Mesenchymal stem cell (in vitro differentiated cells and primary cell): ENCODE measurements around the gene STXBP1.

Source experiments
- DNase-seq: peaks from one replicate; pipeline ENCODE4 v3.0.0-alpha.2; 2013
- H2AFZ ChIP-seq: one replicate; pipeline ENCODE4 v1.6.1; 2013; ENCODE audit warnings: low read depth, mild to moderate bottlenecking, control low read depth, inconsistent platforms, low read length, moderate library complexity
- H2AK5ac ChIP-seq: 2 replicates; pipeline ENCODE4 v1.6.1; 2013; ENCODE audit warnings: low read length, moderate library complexity, mild to moderate bottlenecking, inconsistent platforms; ENCODE audit not compliant: severe bottlenecking
- H2BK120ac ChIP-seq: one replicate; pipeline ENCODE4 v1.6.1; 2013; ENCODE audit warnings: low read depth, mild to moderate bottlenecking, inconsistent platforms, low read length, moderate library complexity
- H2BK12ac ChIP-seq, 2 experiments: one replicate each; pipeline ENCODE4 v1.6.1; 2013; ENCODE audit warnings: inconsistent platforms in 2 of 2, low read length in 2 of 2, mild to moderate bottlenecking in 2 of 2, moderate library complexity in 2 of 2, control low read depth in 1 of 2
- H2BK15ac ChIP-seq: one replicate; pipeline ENCODE4 v1.6.1; 2013; ENCODE audit warnings: mild to moderate bottlenecking, low read depth, inconsistent platforms; ENCODE audit not compliant: poor library complexity, severe bottlenecking
- H2BK5ac ChIP-seq: 2 replicates; pipeline ENCODE4 v1.6.1; 2013; ENCODE audit warnings: low read depth, mild to moderate bottlenecking, low read length, control low read depth, inconsistent platforms; ENCODE audit not compliant: poor library complexity, severe bottlenecking
- H3K14ac ChIP-seq, 2 experiments: one replicate each; pipeline ENCODE4 v1.6.1; 2013; ENCODE audit warnings: inconsistent platforms in 2 of 2, low read length in 2 of 2, control low read depth in 1 of 2, mild to moderate bottlenecking in 1 of 2, moderate library complexity in 1 of 2
- H3K18ac ChIP-seq, 2 experiments: one replicate each; pipeline ENCODE4 v1.6.1; 2013; ENCODE audit warnings: inconsistent platforms in 2 of 2, low read length in 2 of 2, control low read depth in 1 of 2, low read depth in 1 of 2, mild to moderate bottlenecking in 1 of 2
- H3K23ac ChIP-seq, 2 experiments: one replicate each; pipeline ENCODE4 v1.6.1; 2013; ENCODE audit warnings: inconsistent platforms in 2 of 2, low read length in 2 of 2, mild to moderate bottlenecking in 2 of 2, moderate library complexity in 2 of 2, control low read depth in 1 of 2
- H3K27ac ChIP-seq: 2 replicates; pipeline ENCODE4 v1.5.1; 2013; ENCODE audit warnings: mild to moderate bottlenecking, moderate library complexity, low read length, control low read depth, inconsistent platforms; ENCODE audit not compliant: poor library complexity, severe bottlenecking
- H3K27me3 ChIP-seq, 2 experiments: 2 replicates each; pipeline versions ENCODE4 v1.6.1 to v1.7.0; 2013; ENCODE audit warnings: low read length in 2 of 2, mild to moderate bottlenecking in 2 of 2, moderate library complexity in 2 of 2, control low read depth in 1 of 2, inconsistent platforms in 1 of 2; ENCODE audit not compliant: control insufficient read depth in 1 of 2, insufficient read depth in 1 of 2
- H3K36me3 ChIP-seq, 2 experiments: 2 replicates each; pipeline versions ENCODE4 v1.6.1 to v1.7.0; 2013; ENCODE audit warnings: low read length in 2 of 2, control low read depth in 1 of 2, inconsistent platforms in 1 of 2, low read depth in 1 of 2, mild to moderate bottlenecking in 1 of 2; ENCODE audit not compliant: insufficient read depth in 2 of 2, control insufficient read depth in 1 of 2
- H3K4ac ChIP-seq, 2 experiments: one replicate each; pipeline ENCODE4 v1.6.1; 2013; ENCODE audit warnings: inconsistent platforms in 2 of 2, low read length in 2 of 2, mild to moderate bottlenecking in 2 of 2, moderate library complexity in 2 of 2, control low read depth in 1 of 2, low read depth in 1 of 2
- H3K4me1 ChIP-seq: 2 replicates; pipeline ENCODE4 v1.6.1; 2013; ENCODE audit warnings: low read depth, low read length, control low read depth; ENCODE audit not compliant: control insufficient read depth, insufficient read depth
- H3K4me2 ChIP-seq: 2 replicates; pipeline ENCODE4 v1.6.1; 2013; ENCODE audit warnings: low read length, mild to moderate bottlenecking, inconsistent platforms; ENCODE audit not compliant: poor library complexity, severe bottlenecking
- H3K4me3 ChIP-seq, 2 experiments: 2 replicates each; pipeline versions ENCODE4 v1.5.1 to v1.7.0; 2013; ENCODE audit warnings: low read length in 2 of 2, mild to moderate bottlenecking in 2 of 2, control low read depth in 1 of 2, low read depth in 1 of 2; ENCODE audit not compliant: insufficient read depth in 1 of 2
- H3K79me1 ChIP-seq: replicated peaks from 2 replicates; pipeline ENCODE4 v1.6.1; 2013; ENCODE audit warnings: mild to moderate bottlenecking, control low read depth, low read length, inconsistent platforms; ENCODE audit not compliant: poor library complexity, severe bottlenecking
- H3K9ac ChIP-seq: 2 replicates; pipeline ENCODE4 v1.7.0; 2013; ENCODE audit warnings: mild to moderate bottlenecking, low read length, moderate library complexity
- H3K9me3 ChIP-seq: 2 replicates; pipeline ENCODE4 v1.7.0; 2013; ENCODE audit warnings: mild to moderate bottlenecking, low read length; ENCODE audit not compliant: control insufficient read depth
- H4K8ac ChIP-seq: one replicate; pipeline ENCODE4 v1.6.1; 2013; ENCODE audit warnings: inconsistent platforms, mild to moderate bottlenecking, low read length, moderate library complexity
- H4K91ac ChIP-seq: one replicate; pipeline ENCODE4 v1.6.1; 2013; ENCODE audit warnings: mild to moderate bottlenecking, low read length, inconsistent platforms
- WGBS: methylation state at CpG from one replicate; pipeline ENCODE4 v1.1.7; 2013; ENCODE audit warnings: mixed read lengths; 5-methylcytosine and 5-hydroxymethylcytosine counted together

The STXBP1 gene

DNA sequence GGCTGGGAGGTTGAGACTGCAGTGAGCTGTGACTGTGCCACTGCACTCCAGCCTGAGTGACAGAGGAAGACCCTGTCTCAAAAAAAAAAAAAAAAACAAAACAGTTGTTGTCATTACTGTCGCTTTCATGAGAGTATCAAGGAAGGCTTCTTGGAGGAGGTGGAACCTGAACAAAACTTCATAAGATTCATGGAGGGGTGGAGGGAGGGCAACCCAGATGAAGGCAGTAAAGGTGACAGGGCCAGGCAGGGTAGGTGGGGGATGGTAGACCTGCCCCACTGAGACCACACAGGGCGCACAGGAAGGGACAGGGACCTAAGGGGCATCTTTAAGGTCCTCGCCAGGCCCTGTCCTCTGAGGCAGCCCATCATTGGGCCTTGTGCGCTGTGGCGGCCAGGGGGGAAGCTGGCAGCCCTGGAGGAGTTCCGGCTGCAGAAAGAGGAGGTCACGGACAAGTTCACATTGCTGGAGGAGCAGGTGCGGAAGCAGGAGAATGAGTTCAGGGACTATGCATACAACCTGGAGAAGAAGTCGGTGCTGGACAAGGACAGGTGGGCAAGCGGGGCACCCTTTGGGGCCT, 98.2 kb downstream of the STXBP1 start:
- no peak overlapping the region for H4K8ac ChIP-seq
- no peak overlapping the region for H3K23ac ChIP-seq
- H3K9me3 ChIP-seq, result no peaks in the 10 kb centered on the region
- no peak overlapping the region for H3K4me3 ChIP-seq
- H2BK12ac ChIP-seq, result no peak overlapping the region
- no peak overlapping the region for H2BK5ac ChIP-seq
- H3K4ac ChIP-seq, result no peak overlapping the region
- H2AFZ ChIP-seq, result no peak overlapping the region
- H3K18ac ChIP-seq, result no peak overlapping the region
- H3K27me3 ChIP-seq, result peaks cover 0 to 4% of the 10 kb centered on the region in 2 experiments
- no peak overlapping the region for H3K4me2 ChIP-seq
- H2AK5ac ChIP-seq, result no peak overlapping the region
- no peak overlapping the region for H4K91ac ChIP-seq
- no peak for DNase-seq
- H3K27ac ChIP-seq, result no peak overlapping the region
- H2BK120ac ChIP-seq, result no peak overlapping the region
- H3K9ac ChIP-seq, result no peak overlapping the region
- H3K14ac ChIP-seq, result no peak overlapping the region
- peaks cover 20% of the 10 kb centered on the region for H3K79me1 ChIP-seq
- peaks cover 55% of the 10 kb centered on the region for H3K4me1 ChIP-seq
- H2BK15ac ChIP-seq, result no peak overlapping the region
- H3K36me3 ChIP-seq, result peaks cover 0 to 18% of the 10 kb centered on the region in 2 experiments
- 98% methylated on average over 10 of the region's 10 CpGs for WGBS

DNA sequence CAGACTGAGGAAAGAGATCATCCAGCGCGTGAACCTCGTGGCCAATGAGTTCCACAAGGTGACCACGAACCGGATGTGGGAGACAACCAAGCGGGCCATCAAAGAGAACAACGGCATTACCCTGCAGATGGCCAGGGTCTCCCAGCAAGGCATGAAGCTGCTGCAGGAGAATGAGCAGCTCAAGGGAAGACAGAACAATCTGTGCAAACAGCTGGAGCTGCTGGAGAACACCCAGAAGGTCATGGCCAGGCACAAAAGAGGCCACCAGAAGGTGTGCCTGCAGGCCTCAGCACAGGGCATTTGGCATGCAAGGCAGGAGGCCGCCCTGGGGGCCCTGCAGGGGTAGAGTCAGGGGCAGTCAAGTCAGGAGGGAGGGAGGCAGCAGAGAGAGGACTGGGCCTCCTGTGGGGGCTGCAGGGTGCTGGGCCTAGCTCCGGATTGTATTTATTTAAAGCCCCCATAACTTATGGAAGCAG, 99.2 kb downstream of the STXBP1 start:
- H2AK5ac ChIP-seq, result no peak overlapping the region
- no peaks in the 10 kb centered on the region for H3K9me3 ChIP-seq
- H3K79me1 ChIP-seq, result peaks cover 20% of the 10 kb centered on the region
- H2BK5ac ChIP-seq, result no peak overlapping the region
- peak overlapping the region; percentile 24 for H3K27ac ChIP-seq
- no peak overlapping the region for H4K8ac ChIP-seq
- no peak overlapping the region for H2BK120ac ChIP-seq
- no peak overlapping the region for H3K9ac ChIP-seq
- peaks cover 0 to 18% of the 10 kb centered on the region in 2 experiments for H3K36me3 ChIP-seq
- no peak overlapping the region for H2BK12ac ChIP-seq
- WGBS, result 78% methylated on average over 9 of the region's 9 CpGs
- no peak overlapping the region for H3K18ac ChIP-seq
- H3K14ac ChIP-seq, result no peak overlapping the region
- peak overlapping the region; percentile 7 for H3K4me2 ChIP-seq
- no peak overlapping the region for H2BK15ac ChIP-seq
- no peak for DNase-seq
- H3K4me3 ChIP-seq, result no peak overlapping the region
- peaks cover 0 to 4% of the 10 kb centered on the region in 2 experiments for H3K27me3 ChIP-seq
- H3K4me1 ChIP-seq, result peaks cover 49% of the 10 kb centered on the region
- H4K91ac ChIP-seq, result no peak overlapping the region
- no peak overlapping the region for H3K4ac ChIP-seq
- H3K23ac ChIP-seq, result no peak overlapping the region
- no peak overlapping the region for H2AFZ ChIP-seq

- H3K9ac ChIP-seq, result no peak overlapping the region
- no peaks in the 10 kb centered on the region for H3K27me3 ChIP-seq
These were observed 99.8 kb downstream of the STXBP1 start for GRCh38 chr9:127711831-127712274.

GRCh38 chr9:127712371-127712770, 100.3 kb downstream of the STXBP1 start:
- peak overlapping the region; percentile 8 for H3K27ac ChIP-seq
- no peak overlapping the region for H3K4ac ChIP-seq

More at GRCh38 chr9:127711831-127712274, 99.8 kb downstream of the STXBP1 start:
- Histone ChIP-seq H2AK5ac (no peak overlapping the region), H3K14ac (no peak overlapping the region), H4K91ac (no peak overlapping the region), H2AFZ (no peak overlapping the region), H2BK15ac (no peak overlapping the region), H3K9me3 (no peaks in the 10 kb centered on the region), H3K4me2 (no peak overlapping the region), H3K23ac (no peak overlapping the region), H3K4ac (no peak overlapping the region), H3K36me3 (peaks cover 0 to 18% of the 10 kb centered on the region in 2 experiments), H3K4me3 (no peak overlapping the region), H2BK120ac (no peak overlapping the region), H3K79me1 (peaks cover 20% of the 10 kb centered on the region), H3K27ac (peak overlapping the region; percentile 15), H2BK12ac (no peak overlapping the region), H2BK5ac (no peak overlapping the region), H3K18ac (no peak overlapping the region), H3K4me1 (peaks cover 48% of the 10 kb centered on the region), H4K8ac (no peak overlapping the region)
- no peak for DNase-seq
- WGBS, result 78% methylated on average over 11 of the region's 11 CpGs

More at GRCh38 chr9:127712371-127712770, 100.3 kb downstream of the STXBP1 start:
- Histone ChIP-seq H2BK5ac (no peak overlapping the region), H3K9ac (no peak overlapping the region), H2AK5ac (no peak overlapping the region), H3K27me3 (no peaks in the 10 kb centered on the region), H3K18ac (no peak overlapping the region), H2BK120ac (no peak overlapping the region), H3K79me1 (peaks cover 20% of the 10 kb centered on the region), H2BK15ac (no peak overlapping the region), H2AFZ (no peak overlapping the region), H3K36me3 (peaks cover 0 to 18% of the 10 kb centered on the region in 2 experiments), H4K8ac (peak overlapping the region; percentile 1), H3K9me3 (no peaks in the 10 kb centered on the region), H3K4me3 (no peak overlapping the region), H4K91ac (peak overlapping the region; percentile 43), H3K23ac (no peak overlapping the region), H3K4me1 (peaks cover 46% of the 10 kb centered on the region), H2BK12ac (no peak overlapping the region), H3K4me2 (no peak overlapping the region), H3K14ac (no peak overlapping the region)
- WGBS, result 88% methylated on average over 11 of the region's 11 CpGs
- no peak for DNase-seq
